SK-N-SH (cell line): ENCODE data around the gene DUSP9. TPM values are rescaled to one million over a fixed set of nuclear protein-coding genes. Genes with fewer than 3 reads are reported as not detected.
"Not testable (repeated sequence)": the region's sequence is repeated elsewhere in the genome, so short reads cannot be mapped to it uniquely, and the experiment has no call there.

ENCODE experiments used
- CTCF ChIA-PET: fragments of 300-600, 350-600 bp; formaldehyde crosslinking; extraction: SDS; loops from one replicate; lab custom pipeline; 2021; lab: Yijun Ruan, JAX
- POLR2A ChIA-PET: fragments of 350-600 bp; sonication (Branson Sonifier 250); formaldehyde crosslinking; extraction: SDS; loops from one replicate; lab custom pipeline; 2020; ENCODE audit warnings: antibody characterized with exemption, inconsistent platforms; lab: Yijun Ruan, JAX
- DNase-seq: peaks from one replicate; pipeline ENCODE4 v3.0.0; 2012
- H2AFZ ChIP-seq: fragments of 200-600 bp; sonication (generic); 2 replicates; pipeline ENCODE4 v1.8.1; 2016; ENCODE audit warnings: antibody characterized with exemption, mild to moderate bottlenecking, low read depth
- H3F3A ChIP-seq: fragments of 200-600 bp; sonication (generic); replicated peaks from 2 replicates; pipeline ENCODE3; 2016; ENCODE audit warnings: antibody characterized with exemption, mild to moderate bottlenecking; ENCODE audit not compliant: insufficient read depth
- H3K27ac ChIP-seq, 2 experiments: fragments of 200-500 bp in 1 of 2; fragments of 200-600 bp in 1 of 2; sonication (Bioruptor generic) in 1 of 2; sonication (generic), shearing (Covaris generic) in 1 of 2; 2 replicates each; pipeline versions ENCODE4 v1.5.1 to v1.6.1; 2014 to 2016; ENCODE audit warnings: low read depth in 2 of 2, inconsistent platforms in 1 of 2, low read length in 1 of 2, mild to moderate bottlenecking in 1 of 2, mixed read lengths in 1 of 2
- H3K27me3 ChIP-seq: fragments of 200-600 bp; sonication (generic), shearing (Covaris generic); 2 replicates; pipeline ENCODE4 v1.6.1; 2016; ENCODE audit warnings: mixed run types; ENCODE audit not compliant: insufficient read depth
- H3K36me3 ChIP-seq, 2 experiments: fragments of 200-500 bp in 1 of 2; fragments of 200-600 bp in 1 of 2; sonication (Bioruptor generic) in 1 of 2; sonication (generic) in 1 of 2; replicated peaks in 1 of 2; 2 replicates each; pipeline versions ENCODE3 to v1.5.1; 2014 to 2016; ENCODE audit warnings: low read length in 1 of 2, mild to moderate bottlenecking in 1 of 2; ENCODE audit not compliant: insufficient read depth in 2 of 2, control insufficient read depth in 1 of 2
- H3K4me1 ChIP-seq, 2 experiments: fragments of 200-500 bp in 1 of 2; fragments of 200-600 bp in 1 of 2; sonication (Bioruptor generic) in 1 of 2; sonication (generic), shearing (Covaris generic) in 1 of 2; 2 replicates each; pipeline versions ENCODE4 v1.5.1 to v1.6.1; 2014 to 2016; ENCODE audit warnings: low read depth in 1 of 2, low read length in 1 of 2, mixed run types in 1 of 2; ENCODE audit not compliant: insufficient read depth in 2 of 2, control insufficient read depth in 1 of 2
- H3K4me2 ChIP-seq: fragments of 200-600 bp; sonication (generic), shearing (Covaris generic); 2 replicates; pipeline ENCODE4 v1.6.1; 2017; ENCODE audit warnings: mixed run types
- H3K4me3 ChIP-seq, 2 experiments: fragments of 200-500 bp in 1 of 2; fragments of 200-600 bp in 1 of 2; sonication (Bioruptor generic) in 1 of 2; sonication (generic), shearing (Covaris generic) in 1 of 2; 2 replicates each; pipeline versions ENCODE4 v1.5.1 to v1.8.1; 2014 to 2016; ENCODE audit warnings: low read depth in 2 of 2, inconsistent platforms in 1 of 2, low read length in 1 of 2, mild to moderate bottlenecking in 1 of 2, mixed read lengths in 1 of 2, moderate library complexity in 1 of 2
- H3K79me2 ChIP-seq: fragments of 200-600 bp; sonication (generic); 2 replicates; pipeline ENCODE4 v1.8.1; 2017; ENCODE audit warnings: mild to moderate bottlenecking; ENCODE audit not compliant: insufficient read depth
- H3K9ac ChIP-seq: fragments of 200-600 bp; sonication (generic); 2 replicates; pipeline ENCODE4 v1.6.1; 2017; ENCODE audit warnings: mixed run types
- H3K9me2 ChIP-seq: fragments of 200-600 bp; sonication (generic); 2 replicates; pipeline ENCODE4 v1.6.1; 2017; ENCODE audit warnings: mixed run types
- H3K9me3 ChIP-seq: fragments of 200-600 bp; sonication (generic); 2 replicates; pipeline ENCODE4 v1.6.1; 2017; ENCODE audit warnings: mixed run types, mild to moderate bottlenecking, moderate library complexity
- H4K20me1 ChIP-seq: fragments of 200-600 bp; sonication (generic); 2 replicates; pipeline ENCODE4 v1.6.1; 2017; ENCODE audit warnings: mild to moderate bottlenecking, mixed run types; ENCODE audit not compliant: insufficient read depth
- FOSL2 ChIP-seq: IDR thresholded peaks from 2 replicates; pipeline ENCODE4 v1.4.0; 2012; ENCODE audit warnings: low read depth, mild to moderate bottlenecking, moderate library complexity, borderline replicate concordance
- FOXJ3 ChIP-seq: sonication (generic); formaldehyde crosslinking; IDR thresholded peaks from 2 replicates; pipeline ENCODE4 v1.5.1; 2020; ENCODE audit warnings: mild to moderate bottlenecking, missing genetic modification reagents
- GABPA ChIP-seq: IDR thresholded peaks from 2 replicates; pipeline ENCODE4 v1.4.0; 2012; ENCODE audit warnings: low read depth, mild to moderate bottlenecking
- MXI1 ChIP-seq: IDR thresholded peaks from 2 replicates; pipeline ENCODE4 v1.6.1; 2012; ENCODE audit warnings: mild to moderate bottlenecking, low read depth, low read length, improper control_type of control experiment
- NFIC ChIP-seq: IDR thresholded peaks from 2 replicates; pipeline ENCODE4 v1.4.0; 2012; ENCODE audit warnings: borderline replicate concordance
- POLR2AphosphoS5 ChIP-seq: IDR thresholded peaks from 2 replicates; pipeline ENCODE4 v1.6.1; 2012; ENCODE audit warnings: low read depth, low read length
- RFX5 ChIP-seq: IDR thresholded peaks from 2 replicates; pipeline ENCODE4 v1.6.1; 2012; ENCODE audit warnings: mild to moderate bottlenecking, improper control_type of control experiment, low read length
- SMC3 ChIP-seq: IDR thresholded peaks from 2 replicates; pipeline ENCODE4 v1.6.1; 2012; ENCODE audit warnings: low read depth, low read length, improper control_type of control experiment
- WGBS: methylation state at CpG from one replicate; pipeline ENCODE4 v1.1.6; 2017; ENCODE audit warnings: low lambda C conversion rate; 5-methylcytosine and 5-hydroxymethylcytosine counted together
- polyA plus RNA-seq, 3 experiments: library from polyadenylated mRNA; depleted of rRNA; stranded (reverse); fragments of >200 nt; gene quantifications; 2 replicates each; pipeline ENCODE4 v1.2.3, GENCODE V29; 2012
- TF ChIP-seq, protein P1 (sequence below): IDR thresholded peaks from 2 replicates; pipeline ENCODE4 v1.4.0; 2012; ENCODE audit warnings: low read depth, borderline replicate concordance
- TF ChIP-seq, protein P2 (sequence below): fragments of 150-350 bp; IDR thresholded peaks from 2 replicates; pipeline ENCODE4 v1.6.1; 2017; ENCODE audit warnings: antibody characterized with exemption, low read length, low read depth, borderline replicate concordance

DUSP9 gene
- polyA plus RNA-seq, 1 of the 3 experiments (the other 2 are of a cell fraction) = 0.05 TPM

DNA sequence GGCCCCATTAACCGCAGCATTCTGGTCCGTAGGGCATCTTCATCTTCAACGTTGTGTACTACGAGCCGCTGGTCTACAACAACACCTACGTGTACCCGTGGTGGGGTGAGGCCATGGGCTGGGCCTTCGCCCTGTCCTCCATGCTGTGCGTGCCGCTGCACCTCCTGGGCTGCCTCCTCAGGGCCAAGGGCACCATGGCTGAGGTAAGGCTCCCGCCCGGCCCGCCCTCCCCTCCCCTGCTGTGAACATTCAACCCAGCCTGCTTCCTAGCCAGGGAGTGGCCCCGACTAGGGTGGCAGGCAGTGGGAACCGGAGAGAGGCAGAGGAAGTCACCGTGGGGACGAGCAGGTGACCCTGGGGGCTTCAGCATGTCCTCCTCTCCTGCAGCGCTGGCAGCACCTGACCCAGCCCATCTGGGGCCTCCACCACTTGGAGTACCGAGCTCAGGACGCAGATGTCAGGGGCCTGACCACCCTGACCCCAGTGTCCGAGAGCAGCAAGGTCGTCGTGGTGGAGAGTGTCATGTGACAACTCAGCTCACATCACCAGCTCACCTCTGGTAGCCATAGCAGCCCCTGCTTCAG is 47.8 kb downstream of the DUSP9 start:
- H3K9me3 ChIP-seq = no peaks in the 10 kb centered on the region
- TF ChIP-seq POLR2AphosphoS5 (no peak), FOSL2 (no peak), RFX5 (no peak), SMC3 (no peak), GABPA (no peak), MXI1 (no peak)
- no peaks in the 10 kb centered on the region for H3K9me2 ChIP-seq
- H3K4me1 ChIP-seq = peaks cover 0 to 33% of the 10 kb centered on the region in 2 experiments; a peak in 1 of 4 replicates
- no peak overlapping the region for H2AFZ ChIP-seq
- DNase-seq = no peak
- no peak overlapping the region for H3K9ac ChIP-seq
- H3K4me3 ChIP-seq = no peak overlapping the region
- H3K27me3 ChIP-seq = no peaks in the 10 kb centered on the region; the same call in 1 of the 2 replicates
- peaks cover 7% of the 10 kb centered on the region for H3K79me2 ChIP-seq
- no peak overlapping the region for H3K27ac ChIP-seq
- WGBS = 64% methylated on average over 13 of the region's 23 CpGs
- peaks cover 5% of the 10 kb centered on the region; the same call in 1 of the 2 replicates for H4K20me1 ChIP-seq
- no peak overlapping the region for H3K4me2 ChIP-seq
- ChIA-PET CTCF (interaction anchor here (1.0 to 1.3 kb wide), 2 partner anchors 13 to 85 kb away, joined by 3 to 7 read pairs; no protein-coding TSS in a partner anchor), POLR2A (no interaction called here)
- H3K36me3 ChIP-seq = peaks cover 0 to 2% of the 10 kb centered on the region in 2 experiments
- no peaks in the 10 kb centered on the region for H3F3A ChIP-seq

DNA sequence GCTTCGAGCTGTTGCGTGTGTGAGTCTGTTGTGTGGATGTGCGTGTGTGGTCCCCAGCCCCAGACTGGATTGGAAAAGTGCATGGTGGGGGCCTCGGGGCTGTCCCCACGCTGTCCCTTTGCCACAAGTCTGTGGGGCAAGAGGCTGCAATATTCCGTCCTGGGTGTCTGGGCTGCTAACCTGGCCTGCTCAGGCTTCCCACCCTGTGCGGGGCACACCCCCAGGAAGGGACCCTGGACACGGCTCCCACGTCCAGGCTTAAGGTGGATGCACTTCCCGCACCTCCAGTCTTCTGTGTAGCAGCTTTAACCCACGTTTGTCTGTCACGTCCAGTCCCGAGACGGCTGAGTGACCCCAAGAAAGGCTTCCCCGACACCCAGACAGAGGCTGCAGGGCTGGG is 49.1 kb downstream of the DUSP9 start:
- Histone ChIP-seq H3K36me3 (peaks cover 0 to 2% of the 10 kb centered on the region in 2 experiments), H3K9me2 (no peaks in the 10 kb centered on the region), H3K9ac (no peak overlapping the region), H2AFZ (no peak overlapping the region), H3K27me3 (no peaks in the 10 kb centered on the region; the same call in 1 of the 2 replicates), H3F3A (no peaks in the 10 kb centered on the region), H3K27ac (no peak overlapping the region), H3K4me1 (peaks cover 0 to 21% of the 10 kb centered on the region in 2 experiments; a peak in 1 of 4 replicates), H3K9me3 (no peaks in the 10 kb centered on the region), H3K79me2 (no peaks in the 10 kb centered on the region), H3K4me3 (no peak overlapping the region), H4K20me1 (no peaks in the 10 kb centered on the region), H3K4me2 (no peak overlapping the region)
- 51% methylated on average over 11 of the region's 15 CpGs for WGBS
- POLR2A ChIA-PET = no interaction called here
- CTCF ChIA-PET = interaction anchor here (1.3 kb wide), 1 partner anchor 12 kb away, joined by 7 read pairs; no protein-coding TSS in a partner anchor
- no peak for DNase-seq
- no peak for TF ChIP-seq FOXJ3
- TF ChIP-seq, protein P1, sequence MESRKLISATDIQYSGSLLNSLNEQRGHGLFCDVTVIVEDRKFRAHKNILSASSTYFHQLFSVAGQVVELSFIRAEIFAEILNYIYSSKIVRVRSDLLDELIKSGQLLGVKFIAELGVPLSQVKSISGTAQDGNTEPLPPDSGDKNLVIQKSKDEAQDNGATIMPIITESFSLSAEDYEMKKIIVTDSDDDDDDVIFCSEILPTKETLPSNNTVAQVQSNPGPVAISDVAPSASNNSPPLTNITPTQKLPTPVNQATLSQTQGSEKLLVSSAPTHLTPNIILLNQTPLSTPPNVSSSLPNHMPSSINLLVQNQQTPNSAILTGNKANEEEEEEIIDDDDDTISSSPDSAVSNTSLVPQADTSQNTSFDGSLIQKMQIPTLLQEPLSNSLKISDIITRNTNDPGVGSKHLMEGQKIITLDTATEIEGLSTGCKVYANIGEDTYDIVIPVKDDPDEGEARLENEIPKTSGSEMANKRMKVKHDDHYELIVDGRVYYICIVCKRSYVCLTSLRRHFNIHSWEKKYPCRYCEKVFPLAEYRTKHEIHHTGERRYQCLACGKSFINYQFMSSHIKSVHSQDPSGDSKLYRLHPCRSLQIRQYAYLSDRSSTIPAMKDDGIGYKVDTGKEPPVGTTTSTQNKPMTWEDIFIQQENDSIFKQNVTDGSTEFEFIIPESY = no peak
- TF ChIP-seq, protein P2, sequence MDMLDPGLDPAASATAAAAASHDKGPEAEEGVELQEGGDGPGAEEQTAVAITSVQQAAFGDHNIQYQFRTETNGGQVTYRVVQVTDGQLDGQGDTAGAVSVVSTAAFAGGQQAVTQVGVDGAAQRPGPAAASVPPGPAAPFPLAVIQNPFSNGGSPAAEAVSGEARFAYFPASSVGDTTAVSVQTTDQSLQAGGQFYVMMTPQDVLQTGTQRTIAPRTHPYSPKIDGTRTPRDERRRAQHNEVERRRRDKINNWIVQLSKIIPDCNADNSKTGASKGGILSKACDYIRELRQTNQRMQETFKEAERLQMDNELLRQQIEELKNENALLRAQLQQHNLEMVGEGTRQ = no peak
- TF ChIP-seq NFIC = no peak

DNA sequence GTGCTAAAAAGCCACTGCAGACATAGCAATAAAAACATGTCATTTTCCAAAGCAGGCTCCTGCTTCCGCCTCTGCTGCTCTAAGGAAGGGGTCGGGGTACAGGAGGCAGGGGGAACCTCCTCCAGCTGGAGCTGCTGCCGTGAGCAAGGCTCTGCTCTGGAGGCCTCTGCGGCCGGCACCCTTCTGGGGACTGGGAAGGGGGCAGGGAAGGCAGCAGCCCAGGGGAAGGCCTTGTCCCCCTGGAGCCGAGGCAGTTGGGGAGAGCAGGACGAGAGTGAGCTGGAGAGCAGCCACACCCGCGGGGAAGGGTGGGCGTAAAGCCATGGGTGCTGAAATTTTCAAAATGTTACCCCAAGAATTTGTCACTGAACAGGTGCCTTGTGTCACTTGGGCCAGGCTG is 49.5 kb downstream of the DUSP9 start:
- H2AFZ ChIP-seq, H3K27ac ChIP-seq, H3K27me3 ChIP-seq, DNase-seq, H3K36me3 ChIP-seq, H3K9me3 ChIP-seq, H3K4me2 ChIP-seq, H3K9me2 ChIP-seq, H3K9ac ChIP-seq, H3K79me2 ChIP-seq, POLR2A ChIA-PET, H3K4me3 ChIP-seq, H4K20me1 ChIP-seq, H3F3A ChIP-seq: not testable (repeated sequence)
- WGBS = 60% methylated on average over 7 of the region's 10 CpGs
- CTCF ChIA-PET = interaction anchor here (1.3 kb wide), 1 partner anchor 11 kb away, joined by 7 read pairs; no protein-coding TSS in a partner anchor
- peaks cover 0 to 19% of the 10 kb centered on the region in 2 experiments; a peak in 1 of 4 replicates for H3K4me1 ChIP-seq

DNA sequence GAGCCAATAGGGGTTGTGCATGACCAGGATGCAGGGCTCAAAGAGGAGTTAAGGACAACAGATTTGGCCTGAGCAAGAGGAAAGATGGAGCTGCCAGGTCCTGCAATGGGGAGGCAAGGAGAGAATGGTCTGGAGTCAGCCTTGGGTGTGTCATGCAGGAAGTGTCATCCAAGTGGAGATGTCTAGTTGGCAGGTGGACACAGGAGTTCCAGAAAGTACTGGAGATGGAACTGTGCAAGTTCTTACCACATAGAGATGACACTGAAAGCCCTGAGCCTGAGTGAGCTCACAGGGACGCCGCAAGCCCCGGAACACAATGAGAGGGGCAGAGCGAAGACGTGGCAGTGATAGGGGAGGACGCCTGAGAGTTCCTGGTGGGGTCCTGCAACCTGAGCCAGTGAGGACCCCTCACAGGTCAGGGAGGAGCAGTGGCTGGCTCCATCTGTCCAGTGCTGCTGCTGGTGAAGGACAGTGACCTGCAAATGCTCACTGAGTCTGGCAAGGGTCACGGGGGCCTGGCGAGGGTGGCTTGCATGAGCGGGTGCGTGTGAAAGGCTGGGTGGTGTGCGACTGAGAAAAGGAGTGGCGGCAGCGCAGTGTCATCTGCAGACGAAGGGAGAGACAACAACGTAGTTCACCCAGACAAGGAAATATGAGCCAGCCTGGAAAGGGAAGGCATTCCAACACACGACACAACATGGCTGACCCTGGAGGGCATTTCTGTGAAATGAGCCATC is 50.2 kb downstream of the DUSP9 start:
- not testable (repeated sequence) for H3K4me2 ChIP-seq
- WGBS = 61% methylated on average over 13 of the region's 16 CpGs

More for the DNA sequence above, 50.2 kb downstream of the DUSP9 start:
- DNase-seq, POLR2A ChIA-PET, H3K9ac ChIP-seq, H3K27ac ChIP-seq, CTCF ChIA-PET, H3K9me2 ChIP-seq, H3K9me3 ChIP-seq, H3K4me3 ChIP-seq, H2AFZ ChIP-seq, H4K20me1 ChIP-seq, H3F3A ChIP-seq, H3K79me2 ChIP-seq, H3K27me3 ChIP-seq, H3K36me3 ChIP-seq: not testable (repeated sequence)
- peaks cover 0 to 12% of the 10 kb centered on the region in 2 experiments; a peak in 1 of 4 replicates for H3K4me1 ChIP-seq
